Progenitor cell of endocrine pancreas (in vitro differentiated cells): ENCODE measurements around the gene GUCY2D. TPM values are rescaled to one million over a fixed set of nuclear protein-coding genes. Genes with fewer than 3 reads are reported as not detected.

Experiments
- DNase-seq: peaks from one replicate; pipeline ENCODE4 v3.0.0; 2021; ENCODE audit warnings: low spot score; ENCODE audit not compliant: unreplicated experiment
- H3K27ac Mint-ChIP-seq: 2 replicates; pipeline ENCODE4 v1.8.0; 2021; ENCODE audit warnings: mild to moderate bottlenecking, moderate library complexity, mixed read lengths
- H3K27me3 Mint-ChIP-seq: 2 replicates; pipeline ENCODE4 v1.8.0; 2021; ENCODE audit warnings: mixed read lengths
- H3K36me3 Mint-ChIP-seq: 2 replicates; pipeline ENCODE4 v1.8.0; 2022; ENCODE audit warnings: mixed read lengths; ENCODE audit not compliant: insufficient read depth
- H3K4me1 Mint-ChIP-seq: 2 replicates; pipeline ENCODE4 v1.8.0; 2021; ENCODE audit warnings: low read depth, mixed read lengths
- H3K4me3 Mint-ChIP-seq: 2 replicates; pipeline ENCODE4 v1.8.0; 2021; ENCODE audit warnings: low read depth, mild to moderate bottlenecking, moderate library complexity, mixed read lengths
- H3K9me3 Mint-ChIP-seq: 2 replicates; pipeline ENCODE4 v1.8.0; 2021; ENCODE audit warnings: low read depth, mixed read lengths
- CTCF ChIP-seq: fragments of 200-600 bp; sonication (generic); IDR thresholded peaks from one replicate; pipeline ENCODE4 v1.5.0; 2021; ENCODE audit warnings: antibody characterized with exemption, mild to moderate bottlenecking; ENCODE audit not compliant: unreplicated experiment
- total RNA-seq: library from RNA; stranded (reverse); gene quantifications from 2 replicates; pipeline ENCODE4 v1.2.1, GENCODE V29; 2021

GUCY2D gene
- total RNA-seq, 1 donor from 2014 or later = not detected

DNA sequence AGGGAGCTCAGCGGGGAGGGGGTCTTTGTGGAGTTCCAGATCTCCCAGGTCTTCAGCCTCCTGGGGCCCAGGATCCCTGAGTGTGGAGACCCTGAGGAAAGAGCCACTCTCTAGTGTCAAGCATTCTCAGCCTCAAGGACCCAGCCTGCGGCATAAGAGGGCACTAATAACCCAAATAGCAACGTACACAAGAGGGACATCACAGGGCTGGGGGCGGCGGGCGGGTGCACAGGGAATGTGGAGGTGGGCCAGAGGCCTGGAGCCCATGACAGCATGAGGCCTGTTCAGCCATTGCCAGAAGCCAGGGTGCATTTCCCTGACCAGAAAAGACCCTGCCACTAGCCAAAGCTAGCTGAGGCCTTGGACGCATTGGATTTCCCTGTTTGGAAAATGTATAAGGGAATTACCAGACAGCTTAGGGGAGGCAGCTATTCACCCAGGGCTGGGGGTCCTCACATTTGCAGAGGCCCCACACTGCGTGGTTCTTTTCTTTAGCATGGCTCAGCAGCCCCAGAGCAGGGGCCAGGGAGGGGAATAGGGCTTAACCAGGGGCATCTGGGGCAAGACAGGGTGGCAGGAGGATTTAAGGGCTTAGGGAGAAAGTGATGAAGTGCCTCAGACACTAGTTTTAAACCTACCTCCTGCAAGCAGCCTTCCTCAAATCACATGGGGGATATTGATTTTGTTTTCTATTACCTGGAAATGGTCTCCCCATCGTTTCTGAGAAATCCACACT lies 22.9 kb downstream of the GUCY2D start:
- Mint-ChIP-seq H3K27me3 (peaks cover 66% of the 10 kb centered on the region), H3K4me1 (no peaks in the 10 kb centered on the region), H3K36me3 (no peaks in the 10 kb centered on the region), H3K4me3 (no peak overlapping the region), H3K27ac (no peak overlapping the region), H3K9me3 (no peaks in the 10 kb centered on the region)
- DNase-seq = no peak
- TF ChIP-seq CTCF = no peak

DNA sequence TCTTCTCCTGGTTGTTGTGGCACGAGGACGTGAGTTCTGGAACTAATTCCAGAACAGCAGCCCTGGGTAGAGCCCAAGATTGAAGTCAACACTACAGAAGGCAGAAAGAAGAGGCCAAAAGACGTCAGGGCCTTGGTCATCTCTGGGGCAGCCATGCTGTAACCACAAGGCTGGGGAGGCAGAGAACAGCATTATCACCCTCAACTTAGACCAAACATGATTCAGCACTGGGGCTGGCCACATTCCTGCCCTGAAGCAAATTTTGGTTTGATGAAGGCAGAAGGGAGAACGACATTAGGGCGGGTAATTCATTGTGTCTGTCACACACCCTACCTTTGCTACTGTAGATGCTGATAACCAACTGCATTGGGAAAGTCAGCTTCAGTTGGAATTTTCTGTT lies 26.7 kb downstream of the GUCY2D start:
- Mint-ChIP-seq H3K9me3 (no peaks in the 10 kb centered on the region), H3K27ac (no peak overlapping the region)

GRCh38 chr17:8031261-8031661 lies 28.8 kb downstream of the GUCY2D start:
- no peak overlapping the region for H3K27ac Mint-ChIP-seq
- no peak for DNase-seq
- H3K4me1 Mint-ChIP-seq = peaks cover 3% of the 10 kb centered on the region
- H3K27me3 Mint-ChIP-seq = peaks cover 72% of the 10 kb centered on the region
- no peaks in the 10 kb centered on the region for H3K36me3 Mint-ChIP-seq
- H3K4me3 Mint-ChIP-seq = no peak overlapping the region
- no peaks in the 10 kb centered on the region for H3K9me3 Mint-ChIP-seq
- TF ChIP-seq CTCF = no peak

More for the DNA sequence above, 26.7 kb downstream of the GUCY2D start:
- Mint-ChIP-seq H3K4me1 (peaks cover 3% of the 10 kb centered on the region), H3K27me3 (peaks cover 63% of the 10 kb centered on the region), H3K36me3 (no peaks in the 10 kb centered on the region), H3K4me3 (no peak overlapping the region)
- TF ChIP-seq CTCF = no peak
- no peak for DNase-seq

DNA sequence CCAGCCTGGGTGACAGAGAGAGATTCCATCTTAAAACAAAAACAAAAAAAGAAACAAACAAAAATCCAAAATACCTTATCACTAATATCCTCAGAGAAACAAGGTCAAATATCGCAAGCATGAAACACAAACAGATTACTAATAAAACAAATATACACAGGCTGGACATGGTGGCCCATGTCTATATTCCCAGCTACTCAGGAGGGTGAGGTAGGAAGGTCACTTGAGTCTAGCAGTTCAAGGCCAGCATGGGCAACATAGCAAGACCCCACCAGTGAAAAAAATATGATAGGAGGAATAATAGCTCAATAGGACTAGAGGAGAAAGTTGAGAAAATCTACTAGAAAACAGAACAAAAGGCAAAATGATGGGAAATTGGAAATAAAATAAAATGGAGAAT lies 29.5 kb downstream of the GUCY2D start:
- H3K27ac Mint-ChIP-seq = no peak overlapping the region
- peaks cover 3% of the 10 kb centered on the region for H3K4me1 Mint-ChIP-seq
- no peak for DNase-seq
- TF ChIP-seq CTCF = no peak
- no peak overlapping the region for H3K4me3 Mint-ChIP-seq
- no peaks in the 10 kb centered on the region for H3K9me3 Mint-ChIP-seq
- H3K27me3 Mint-ChIP-seq = peaks cover 69% of the 10 kb centered on the region
- H3K36me3 Mint-ChIP-seq = no peaks in the 10 kb centered on the region

DNA sequence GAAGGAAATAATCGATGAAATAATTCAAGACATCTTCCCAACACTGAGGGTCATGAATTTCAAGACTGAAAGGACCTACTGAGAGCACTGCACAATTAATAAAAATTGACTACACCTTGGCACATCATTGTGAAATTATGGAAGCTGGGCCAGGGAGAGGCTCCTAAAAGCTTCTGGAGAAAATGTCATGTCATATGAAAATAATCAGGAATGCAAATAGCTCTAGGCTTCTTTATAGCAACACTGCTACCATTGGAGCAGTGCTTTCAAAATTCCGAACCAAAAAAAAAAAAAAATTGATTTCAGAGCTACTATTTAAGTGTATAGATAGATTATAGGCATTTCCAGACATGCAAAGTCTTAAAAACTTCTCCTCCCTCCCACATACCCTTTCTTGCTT lies 30.0 kb downstream of the GUCY2D start:
- Mint-ChIP-seq H3K27me3 (peaks cover 67% of the 10 kb centered on the region), H3K9me3 (no peaks in the 10 kb centered on the region), H3K27ac (no peak overlapping the region), H3K36me3 (no peaks in the 10 kb centered on the region), H3K4me3 (no peak overlapping the region), H3K4me1 (peaks cover 3% of the 10 kb centered on the region)
- DNase-seq = no peak
- TF ChIP-seq CTCF = no peak
